ENCODE data around the gene ITGB2. TPM values are rescaled to one million over a fixed set of nuclear protein-coding genes. Genes with fewer than 3 reads are reported as not detected.
"Not testable (repeated sequence)": the region's sequence is repeated elsewhere in the genome, so short reads cannot be mapped to it uniquely, and the experiment has no call there.

ITGB2 gene
- total RNA-seq, 4 donors from 2014 or later = 18.4 to 40.7 (median 20.4) TPM

- no peak for DNase-seq (ENCODE audit: low spot score in 2 of 2)
- TF ChIP-seq POLR2A (IDR thresholded peaks at IDR 0.05) = no peak
- TF ChIP-seq, protein P1, sequence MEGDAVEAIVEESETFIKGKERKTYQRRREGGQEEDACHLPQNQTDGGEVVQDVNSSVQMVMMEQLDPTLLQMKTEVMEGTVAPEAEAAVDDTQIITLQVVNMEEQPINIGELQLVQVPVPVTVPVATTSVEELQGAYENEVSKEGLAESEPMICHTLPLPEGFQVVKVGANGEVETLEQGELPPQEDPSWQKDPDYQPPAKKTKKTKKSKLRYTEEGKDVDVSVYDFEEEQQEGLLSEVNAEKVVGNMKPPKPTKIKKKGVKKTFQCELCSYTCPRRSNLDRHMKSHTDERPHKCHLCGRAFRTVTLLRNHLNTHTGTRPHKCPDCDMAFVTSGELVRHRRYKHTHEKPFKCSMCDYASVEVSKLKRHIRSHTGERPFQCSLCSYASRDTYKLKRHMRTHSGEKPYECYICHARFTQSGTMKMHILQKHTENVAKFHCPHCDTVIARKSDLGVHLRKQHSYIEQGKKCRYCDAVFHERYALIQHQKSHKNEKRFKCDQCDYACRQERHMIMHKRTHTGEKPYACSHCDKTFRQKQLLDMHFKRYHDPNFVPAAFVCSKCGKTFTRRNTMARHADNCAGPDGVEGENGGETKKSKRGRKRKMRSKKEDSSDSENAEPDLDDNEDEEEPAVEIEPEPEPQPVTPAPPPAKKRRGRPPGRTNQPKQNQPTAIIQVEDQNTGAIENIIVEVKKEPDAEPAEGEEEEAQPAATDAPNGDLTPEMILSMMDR (IDR thresholded peaks at IDR 0.05) = no peak
- WGBS, 2 donors = 32% methylated on average over 7 of the region's 7 CpGs
- intact Hi-C loops (cut with DNase I; ENCODE audit: low total_unique reads) = no loop called here
- no peak overlapping the region for H3K4me3 ChIP-seq (ENCODE audit: low read depth, poor library complexity, severe bottlenecking)
These were observed 3.7 kb downstream of the ITGB2 start for GRCh38 chr21:44916965-44917364.

DNA sequence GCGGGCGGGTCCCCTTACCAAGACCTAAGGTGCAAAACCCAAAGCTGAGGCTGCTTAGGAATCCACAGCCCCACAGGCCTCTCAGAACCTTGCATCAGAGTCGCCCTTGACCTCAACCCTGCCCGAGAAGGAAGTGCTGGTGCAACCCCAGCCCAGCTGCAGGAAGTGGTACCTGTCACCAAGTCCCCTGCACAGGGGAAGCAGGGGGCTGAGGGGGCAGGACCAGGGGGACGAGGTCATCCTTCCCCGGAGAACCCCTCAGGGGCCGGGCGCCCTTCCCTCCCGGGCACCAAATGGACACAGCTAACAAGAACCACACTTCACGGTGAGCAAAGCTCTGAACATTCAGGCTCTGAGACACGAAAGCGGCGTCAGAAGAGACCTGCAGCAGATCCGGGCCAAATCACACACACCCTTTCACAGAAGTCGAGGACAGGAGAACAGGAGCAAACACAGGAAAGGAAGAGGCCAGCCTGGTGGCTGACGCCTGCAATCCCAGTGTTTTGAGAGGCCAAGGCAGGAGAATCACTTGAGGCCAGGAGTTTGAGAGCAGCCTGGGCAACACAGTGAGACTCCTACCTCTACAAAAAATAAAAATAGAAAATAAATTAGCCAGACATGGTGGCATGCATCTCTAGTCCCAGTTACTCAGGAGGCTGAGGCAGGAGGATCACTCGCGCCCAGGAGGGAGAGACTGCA, 6.4 kb downstream of the ITGB2 start:
- intact Hi-C loops (cut with DNase I; ENCODE audit: low total_unique reads) = no loop called here

GRCh38 chr21:44913425-44914175, 7.1 kb downstream of the ITGB2 start:
- intact Hi-C loops (cut with DNase I; ENCODE audit: low total_unique reads) = no loop called here
- no peak for DNase-seq (ENCODE audit: low spot score in 2 of 2)
- no peak overlapping the region for H3K4me3 ChIP-seq (ENCODE audit: low read depth, poor library complexity, severe bottlenecking)
- TF ChIP-seq POLR2A (IDR thresholded peaks at IDR 0.05) = no peak
- TF ChIP-seq, protein P1 (IDR thresholded peaks at IDR 0.05) = no peak
- 85 to 89% methylated on average over 4 to 6 of the region's 7 CpGs for WGBS, 2 donors

More for the DNA sequence above, 6.4 kb downstream of the ITGB2 start:
- no peak overlapping the region for H3K4me3 ChIP-seq (ENCODE audit: low read depth, poor library complexity, severe bottlenecking)
- WGBS, 2 donors = 79 to 88% methylated on average over 18 of the region's 18 CpGs
- DNase-seq (ENCODE audit: low spot score in 2 of 2) = no peak
- TF ChIP-seq, protein P1 (IDR thresholded peaks at IDR 0.05) = no peak
- TF ChIP-seq POLR2A (IDR thresholded peaks at IDR 0.05) = no peak

DNA sequence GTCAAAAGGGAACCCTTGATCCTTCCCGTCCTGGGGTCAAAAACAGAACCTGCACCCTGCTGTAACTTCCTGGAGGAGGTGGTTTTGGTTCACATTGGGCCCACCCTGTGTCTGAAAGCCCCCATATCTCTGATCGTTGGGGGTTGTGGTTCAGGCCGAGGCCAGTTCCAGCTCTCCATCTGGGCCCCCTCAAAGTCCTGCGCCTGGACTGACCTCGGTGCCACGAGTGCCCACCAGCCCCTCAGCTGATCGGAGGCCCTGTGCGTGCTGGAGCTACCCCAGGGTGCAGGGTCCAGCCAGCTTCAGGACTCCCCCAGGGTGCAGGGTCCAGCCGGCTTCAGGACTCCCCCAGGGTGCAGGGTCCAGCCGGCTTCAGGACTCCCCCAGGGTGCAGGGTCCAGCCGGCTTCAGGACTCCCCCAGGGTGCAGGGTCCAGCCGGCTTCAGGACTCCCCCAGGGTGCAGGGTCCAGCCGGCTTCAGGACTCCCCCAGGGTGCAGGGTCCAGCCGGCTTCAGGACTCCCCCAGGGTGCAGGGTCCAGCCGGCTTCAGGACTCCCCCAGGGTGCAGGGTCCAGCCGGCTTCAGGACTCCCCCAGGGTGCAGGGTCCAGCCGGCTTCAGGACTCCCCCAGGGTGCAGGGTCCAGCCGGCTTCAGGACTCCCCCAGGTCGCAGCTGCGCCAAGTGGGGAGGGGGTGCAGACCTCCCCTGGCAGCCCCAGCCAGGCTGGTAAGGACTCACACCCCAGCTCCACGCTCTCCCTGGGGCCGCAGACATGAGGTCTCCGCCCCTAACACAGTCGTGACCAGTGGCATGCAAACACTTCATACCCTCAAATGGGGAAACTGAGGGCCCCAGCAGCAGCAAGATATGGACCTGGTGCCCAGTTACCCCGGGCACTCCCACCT, 7.9 kb downstream of the ITGB2 start:
- H3K4me3 ChIP-seq (ENCODE audit: low read depth, poor library complexity, severe bottlenecking); DNase-seq (ENCODE audit: low spot score in 2 of 2); intact Hi-C loops (cut with DNase I; ENCODE audit: low total_unique reads): not testable (repeated sequence)
- 58 to 71% methylated on average over 12 to 13 of the region's 25 CpGs for WGBS, 2 donors

- 17 to 41% methylated on average over 8 of the region's 8 CpGs for WGBS, 2 donors
- TF ChIP-seq, protein P1 (IDR thresholded peaks at IDR 0.05) = no peak
- no peak for TF ChIP-seq POLR2A (IDR thresholded peaks at IDR 0.05)
- no peak for DNase-seq (ENCODE audit: low spot score in 2 of 2)
- intact Hi-C loops (cut with DNase I; ENCODE audit: low total_unique reads) = no loop called here
- no peak overlapping the region for H3K4me3 ChIP-seq (ENCODE audit: low read depth, poor library complexity, severe bottlenecking)
These were observed 8.6 kb downstream of the ITGB2 start for GRCh38 chr21:44912158-44912473.

Data from lower leg skin (tissue), 4 donors.